Measurements from ENCODE around the gene OSBPL6.
"Not testable (repeated sequence)": the region's sequence is repeated elsewhere in the genome, so short reads cannot be mapped to it uniquely, and the experiment has no call there.

Gene OSBPL6

DNA sequence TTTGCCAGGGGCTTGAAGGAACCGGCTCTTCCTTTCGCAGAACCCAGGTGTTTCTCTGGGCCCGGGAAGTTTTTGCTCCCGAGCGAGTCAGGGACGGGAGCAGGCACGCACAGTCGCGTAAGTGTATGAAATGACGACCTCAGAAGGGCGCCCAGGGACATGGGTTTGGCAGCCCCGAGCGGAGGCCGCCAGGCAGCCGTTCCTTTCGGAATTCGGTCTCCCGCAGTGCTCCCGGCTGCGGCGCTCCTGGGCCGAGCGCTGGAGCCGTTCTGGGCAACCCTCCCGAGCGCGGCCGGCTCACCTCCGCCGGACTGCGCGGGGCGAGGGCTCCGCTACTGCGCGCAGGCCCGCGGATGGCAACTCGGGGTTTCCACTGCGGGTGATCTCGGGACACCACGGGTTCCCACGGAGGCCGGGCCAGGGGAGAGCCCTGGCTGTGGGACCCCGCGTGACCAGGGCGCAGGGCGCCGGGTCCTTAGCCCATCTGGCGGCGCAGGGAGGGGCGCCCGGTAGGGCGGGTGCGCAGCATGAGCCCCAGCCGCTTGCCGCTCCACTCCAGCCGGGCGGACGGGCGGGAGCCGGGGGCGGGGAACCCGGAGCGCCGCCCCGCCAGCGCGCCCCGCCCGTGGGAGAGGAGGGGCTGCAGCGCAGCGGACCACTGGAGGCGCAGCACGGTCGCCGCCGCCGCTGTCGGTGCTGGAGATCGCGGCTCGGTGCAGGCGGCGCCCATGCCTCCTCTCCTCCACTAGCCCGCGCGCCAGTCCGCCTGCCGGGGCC lies at the start of gene OSBPL6:
TSS of gene OSBPL6 (plus strand) at position 690 of the 777 bp plus-strand sequence. CDS start 111,673 bp downstream, outside the sequence.
- DNase-seq: peak; percentile 83

- DNase-seq: peak; percentile 21
Observed at GRCh38 chr2:178152033-178152432, 42.3 kb upstream of the OSBPL6 start.

DNA sequence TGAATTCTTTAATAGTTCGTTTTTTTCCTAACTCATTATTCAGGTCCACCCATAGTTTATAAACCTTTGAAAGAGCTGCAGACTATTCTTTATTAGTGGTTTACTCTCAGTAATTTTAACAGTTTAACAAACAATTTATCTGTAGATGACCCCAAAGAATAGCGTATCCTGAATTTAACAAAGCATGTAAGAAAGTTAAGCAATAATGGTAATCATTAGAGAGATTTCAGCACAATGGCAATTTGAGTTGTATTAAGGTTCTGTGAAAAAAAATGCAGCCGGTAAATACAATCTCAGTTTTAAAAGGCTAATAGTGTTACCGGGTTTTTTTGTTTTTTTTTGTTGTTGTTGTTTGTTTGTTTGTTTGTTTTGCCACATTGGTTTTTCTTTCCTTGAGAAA lies 41.8 kb upstream of the OSBPL6 start:
- no peak for DNase-seq

- no peak for DNase-seq
Observed at GRCh38 chr2:178152977-178153376, 41.3 kb upstream of the OSBPL6 start.

GRCh38 chr2:178153878-178154277 lies 40.4 kb upstream of the OSBPL6 start:
- DNase-seq: not testable (repeated sequence)

DNA sequence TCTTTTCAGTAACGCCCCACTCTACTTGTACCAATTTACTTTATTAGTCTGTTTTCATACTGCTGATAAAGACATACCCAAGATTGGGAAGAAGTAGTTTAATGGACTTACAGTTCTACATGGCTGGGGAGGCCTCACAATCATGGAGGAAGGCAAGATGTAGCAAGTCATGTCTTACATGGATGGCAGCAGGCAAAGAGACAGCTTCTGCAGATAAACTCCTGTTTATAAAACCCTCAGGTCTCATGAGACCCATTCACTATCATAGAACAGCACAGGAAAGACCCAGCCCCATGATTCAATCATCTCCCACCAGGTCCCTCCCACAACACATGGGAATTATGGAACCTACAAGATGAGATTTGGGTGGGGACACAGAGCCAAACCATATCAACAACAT lies 38.8 kb upstream of the OSBPL6 start:
- no peak for DNase-seq

DNA sequence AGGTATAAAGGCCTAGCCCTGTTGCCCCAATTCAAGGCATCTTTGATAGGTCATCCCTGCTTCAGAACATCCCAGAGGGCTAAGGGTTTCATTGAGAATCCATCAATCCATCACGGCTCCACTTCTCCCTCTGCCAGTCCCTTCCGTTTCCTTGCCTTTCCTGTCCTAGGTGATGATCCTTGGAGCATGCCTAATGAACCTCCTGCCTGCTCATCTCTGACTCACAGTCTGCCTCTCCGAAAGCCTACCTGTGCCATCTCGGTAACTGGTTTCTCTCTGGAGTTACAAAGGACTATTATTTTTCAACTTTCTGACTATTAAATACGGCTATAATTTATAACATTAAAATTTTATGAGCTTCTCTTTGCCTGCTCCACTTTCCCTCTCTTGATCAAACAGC lies 36.7 kb upstream of the OSBPL6 start:
- no peak for DNase-seq

DNA sequence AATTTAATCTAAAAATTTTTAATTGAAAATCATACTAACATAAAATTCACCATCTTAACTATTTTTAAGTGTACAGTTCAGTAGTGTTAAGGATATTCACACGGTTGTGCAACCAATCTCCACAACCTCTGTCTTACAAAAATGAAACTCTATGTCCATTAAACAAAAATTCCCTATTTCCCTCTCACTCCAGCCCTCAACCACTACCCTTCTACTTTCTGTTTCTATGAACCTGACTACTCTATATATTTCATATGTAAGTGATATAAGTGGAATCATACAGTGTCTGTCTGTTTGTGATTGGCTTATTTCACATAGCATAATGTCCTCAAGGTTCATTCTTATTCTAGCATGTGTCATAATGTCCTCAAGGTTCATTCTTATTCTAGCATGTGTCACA lies 34.3 kb upstream of the OSBPL6 start:
- DNase-seq: no peak

DNA sequence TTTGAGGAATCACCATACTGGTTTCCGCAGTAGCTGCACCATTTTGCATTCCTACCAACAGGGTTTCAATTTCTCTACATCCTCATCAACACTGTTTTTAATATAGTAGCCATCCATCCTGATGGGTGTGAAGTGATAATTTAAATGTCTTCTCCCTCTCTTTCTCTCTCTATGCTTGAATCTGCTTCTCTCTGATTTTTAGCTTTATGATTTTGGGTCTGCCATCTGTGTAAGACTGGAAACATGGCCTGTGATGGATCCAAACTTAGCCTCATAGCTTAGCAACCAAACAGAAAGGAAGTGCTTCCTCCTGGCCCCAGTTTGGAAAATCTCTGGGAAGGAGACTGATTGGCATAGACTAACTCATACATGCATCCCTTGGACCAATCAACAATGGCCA lies 33.7 kb upstream of the OSBPL6 start:
- no peak for DNase-seq

DNA sequence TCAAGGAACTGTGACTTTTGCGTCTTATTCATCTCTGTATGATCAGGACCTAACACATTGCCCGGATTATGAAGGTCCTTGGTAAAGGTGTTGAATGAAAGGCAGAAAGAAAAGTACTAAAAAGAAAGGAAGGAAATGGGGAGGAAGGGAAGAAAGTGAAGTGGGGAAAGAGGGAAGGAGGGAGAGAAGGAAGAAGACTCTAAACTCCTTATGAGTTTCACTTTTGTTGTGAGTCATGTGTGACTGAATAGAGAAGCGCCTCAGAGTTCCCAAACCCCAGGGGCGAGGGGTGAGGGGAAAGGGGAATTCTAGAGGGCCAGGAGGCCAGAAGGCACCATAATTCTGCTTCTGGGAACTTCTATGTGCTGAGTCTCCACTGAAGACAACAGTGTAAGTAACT lies 30.9 kb upstream of the OSBPL6 start:
- no peak for DNase-seq

DNA sequence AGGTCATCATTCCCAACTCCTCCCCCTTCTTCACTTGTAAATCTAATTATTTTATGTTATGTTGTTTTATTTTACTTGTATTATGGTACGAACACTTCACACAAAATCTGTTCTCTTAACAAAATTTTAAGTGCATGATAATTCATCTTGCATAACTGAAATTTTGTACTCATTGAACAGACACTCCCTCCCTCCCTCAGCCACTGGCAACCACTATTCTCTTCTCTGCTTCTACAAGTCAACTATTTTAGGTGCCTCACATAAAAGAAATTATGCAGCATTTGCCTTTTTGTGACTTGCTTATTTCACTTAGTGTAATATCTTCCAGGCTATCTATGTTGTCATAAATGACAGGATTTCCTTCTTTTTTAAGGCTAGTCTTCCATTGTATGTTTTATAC lies 30.4 kb upstream of the OSBPL6 start:
- DNase-seq: no peak

- no peak for DNase-seq
Observed at GRCh38 chr2:178173657-178174056, 20.7 kb upstream of the OSBPL6 start.

DNA sequence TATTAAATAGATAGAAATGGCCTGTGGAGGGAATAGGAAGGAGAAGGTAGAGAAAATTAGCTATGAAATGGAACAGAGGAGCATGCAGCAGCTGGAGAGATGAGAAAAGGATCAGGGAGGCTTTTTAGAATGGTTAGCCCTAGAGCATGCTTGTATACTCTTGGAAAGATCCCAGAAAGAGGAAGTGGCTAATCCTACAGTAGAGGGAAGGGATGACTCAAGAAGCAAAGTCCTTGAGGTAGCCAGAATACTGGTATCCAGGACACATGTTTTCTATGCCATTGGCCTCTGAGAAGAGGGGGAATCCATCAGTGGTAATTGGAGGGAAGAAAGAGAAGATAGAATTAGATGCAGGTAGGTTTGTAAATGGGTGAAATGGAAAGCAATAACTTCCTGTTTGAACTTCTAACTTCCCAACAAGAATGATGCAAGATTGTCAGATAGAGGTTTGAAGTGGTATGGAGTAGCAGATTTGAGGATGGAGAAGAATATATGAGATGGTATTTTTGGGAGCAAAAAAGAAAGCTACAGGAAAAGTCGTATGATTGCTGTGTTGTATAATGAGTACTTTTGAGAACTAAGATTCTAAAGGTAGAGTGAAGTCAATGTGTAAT lies 17.1 kb upstream of the OSBPL6 start:
- no peak for DNase-seq

GRCh38 chr2:178180648-178181047 lies 13.7 kb upstream of the OSBPL6 start:
- DNase-seq: not testable (repeated sequence)

GRCh38 chr2:178187861-178188260 lies 6.5 kb upstream of the OSBPL6 start:
- DNase-seq: no peak

DNA sequence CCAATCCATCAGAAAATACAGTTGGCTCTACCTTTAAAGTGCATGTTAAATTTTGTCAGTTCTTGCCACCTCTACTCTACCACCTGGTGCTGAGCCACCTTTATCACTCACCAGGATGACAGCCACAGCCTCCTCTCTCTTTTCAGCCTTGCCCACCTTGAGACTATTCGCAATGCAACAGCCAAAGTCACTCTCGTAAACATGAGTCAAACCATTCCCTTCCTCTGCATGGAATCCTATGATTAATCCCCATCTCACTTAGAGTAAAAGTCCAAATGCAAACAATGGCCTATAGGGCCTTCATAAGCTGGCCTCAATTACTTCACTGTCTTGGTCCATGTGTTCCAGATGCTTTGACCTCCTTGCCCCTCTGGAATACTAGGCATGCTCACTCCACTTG lies 5.8 kb upstream of the OSBPL6 start:
- no peak for DNase-seq

DNA sequence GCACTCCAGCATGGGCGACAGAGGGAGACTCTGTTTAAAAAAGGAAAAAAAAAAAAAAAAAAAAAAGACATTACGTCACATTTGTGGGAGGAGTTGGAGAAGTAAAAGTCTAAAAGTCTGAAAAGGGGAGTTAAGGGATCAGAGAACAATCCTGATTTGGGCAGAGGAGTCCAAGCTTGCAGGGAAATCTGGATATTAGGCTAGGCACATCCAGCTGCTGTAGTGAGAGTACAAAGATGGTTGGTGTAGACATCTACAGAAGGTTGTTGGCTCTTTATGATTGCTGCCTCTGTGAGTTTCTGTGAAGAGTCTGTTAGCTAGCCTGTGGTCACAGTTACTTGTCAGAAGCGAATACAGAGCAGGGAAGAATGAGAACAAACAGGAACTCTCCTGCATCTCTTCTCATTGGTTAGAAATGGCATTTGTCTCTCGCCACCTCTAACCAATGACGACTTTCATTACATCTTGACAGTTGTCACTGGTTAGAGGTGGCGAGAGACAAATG lies 3.3 kb upstream of the OSBPL6 start:
- no peak for DNase-seq

DNA sequence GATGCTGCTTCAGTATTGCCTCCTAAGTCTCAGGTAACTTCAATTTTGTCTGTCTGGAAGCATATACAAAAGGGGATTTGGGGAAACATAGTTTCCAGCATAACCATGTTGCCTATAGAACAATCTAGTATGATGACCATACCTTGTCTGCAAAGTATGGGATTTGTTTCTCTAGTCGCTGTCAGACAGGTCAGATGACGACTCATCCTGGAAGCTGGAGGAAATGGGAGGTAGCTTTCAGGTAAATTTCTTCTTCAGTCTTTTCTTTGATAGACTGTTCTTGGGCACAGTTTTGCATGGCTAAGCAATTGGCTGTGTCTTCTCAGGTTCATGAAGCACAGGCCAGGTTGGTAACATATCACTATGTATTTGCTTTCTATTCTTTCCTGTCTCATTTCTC lies 2.8 kb upstream of the OSBPL6 start:
- DNase-seq: no peak

GRCh38 chr2:178193496-178193822 lies 853 bp upstream of the OSBPL6 start:
- no peak for DNase-seq

GRCh38 chr2:178194600-178195389 lies 483 bp downstream of the OSBPL6 start:
- DNase-seq: peak; percentile 71

GRCh38 chr2:178195390-178196166 lies 1.3 kb downstream of the OSBPL6 start:
- DNase-seq: no peak

- no peak for DNase-seq
Observed at GRCh38 chr2:178197791-178198190, 3.5 kb downstream of the OSBPL6 start.

DNA sequence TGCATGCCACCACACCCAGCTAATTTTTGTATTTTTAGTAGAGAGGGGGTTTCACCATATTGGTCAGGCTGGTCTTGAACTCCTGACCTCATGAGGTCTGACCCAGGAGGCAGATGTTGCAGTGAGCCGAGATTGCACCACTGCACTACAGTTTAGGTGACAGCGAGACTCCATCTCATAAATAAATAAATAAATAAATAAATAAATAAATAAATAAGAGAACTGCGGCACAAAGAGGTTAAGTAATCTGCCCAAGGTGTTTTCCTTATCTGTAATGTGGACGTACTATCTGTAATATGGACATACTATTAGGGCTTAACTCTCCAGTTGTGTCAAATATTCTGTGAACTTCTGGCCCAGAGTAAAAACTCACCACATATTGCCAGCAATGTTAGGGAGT lies 4.1 kb downstream of the OSBPL6 start:
- not testable (repeated sequence) for DNase-seq
